Cardiac fibroblast (primary cell): Measurements from ENCODE around the gene MRPS14.

Source experiments
- DNase-seq, 2 donors: peaks; one replicate each; pipeline versions ENCODE4 v3.0.0 to v3.0.0-alpha.2; 2010; ENCODE audit warnings: low read depth in 2 of 2
- H3K4me3 ChIP-seq, 2 donors: replicated peaks in 1 of 2; 1 replicate in 1 of 2; 2 replicates in 1 of 2; pipeline ENCODE4 v1.5.1; 2011; ENCODE audit warnings: low read depth in 2 of 2, low read length in 2 of 2, mild to moderate bottlenecking in 2 of 2, moderate library complexity in 1 of 2
- CTCF ChIP-seq: IDR thresholded peaks from one replicate; pipeline ENCODE4 v1.5.1; 2011; ENCODE audit warnings: low read depth, mild to moderate bottlenecking, low read length, inconsistent platforms

The MRPS14 gene

GRCh38 chr1:174997041-174997440 is 26.2 kb downstream of the MRPS14 start:
- TF ChIP-seq CTCF = no peak
- no peak for DNase-seq
- no peak overlapping the region for H3K4me3 ChIP-seq

GRCh38 chr1:174996476-174996875 is 26.7 kb downstream of the MRPS14 start:
- TF ChIP-seq CTCF = no peak
- peak; percentile 46 to 70 for DNase-seq
- no peak overlapping the region for H3K4me3 ChIP-seq

GRCh38 chr1:174995916-174996315 is 27.3 kb downstream of the MRPS14 start:
- no peak for TF ChIP-seq CTCF
- DNase-seq = peak in 1 of 2 donors; percentile 35
- no peak overlapping the region for H3K4me3 ChIP-seq

GRCh38 chr1:174995121-174995520 is 28.1 kb downstream of the MRPS14 start:
- no peak for DNase-seq
- no peak for TF ChIP-seq CTCF
- H3K4me3 ChIP-seq = no peak overlapping the region

GRCh38 chr1:174991473-174991872 is 31.8 kb downstream of the MRPS14 start:
- H3K4me3 ChIP-seq = no peak overlapping the region
- no peak for TF ChIP-seq CTCF
- DNase-seq = no peak

GRCh38 chr1:174990382-174990999 is 32.7 kb downstream of the MRPS14 start:
- no peak for TF ChIP-seq CTCF
- peak; percentile 28 to 66 for DNase-seq
- H3K4me3 ChIP-seq = peak overlapping the region; percentile 17 to 29

- no peak overlapping the region for H3K4me3 ChIP-seq
- TF ChIP-seq CTCF = no peak
- DNase-seq = no peak
Observed at GRCh38 chr1:174989536-174990220, 33.5 kb downstream of the MRPS14 start.
